KMS-11 (cell line): ENCODE data around the gene TTC28.

Experiments used
- H2AFZ ChIP-seq: fragments of 200-600 bp; sonication (generic); 2 replicates; pipeline ENCODE4 v1.6.1; 2016; ENCODE audit warnings: antibody characterized with exemption, mixed run types, low read depth
- H3K27ac ChIP-seq: fragments of 200-600 bp; sonication (generic); 2 replicates; pipeline ENCODE4 v1.6.1; 2016; ENCODE audit warnings: mild to moderate bottlenecking, mixed run types
- H3K27me3 ChIP-seq: fragments of 200-600 bp; sonication (generic); 2 replicates; pipeline ENCODE4 v1.6.1; 2017; ENCODE audit warnings: mild to moderate bottlenecking, low read depth, mixed run types, moderate library complexity; ENCODE audit not compliant: insufficient read depth
- H3K36me3 ChIP-seq: fragments of 200-600 bp; sonication (generic); 2 replicates; pipeline ENCODE4 v1.6.1; 2017; ENCODE audit warnings: mild to moderate bottlenecking, mixed run types; ENCODE audit not compliant: insufficient read depth
- H3K4me1 ChIP-seq: fragments of 200-600 bp; sonication (generic); 2 replicates; pipeline ENCODE4 v1.6.1; 2016; ENCODE audit warnings: mild to moderate bottlenecking, low read depth, mixed run types; ENCODE audit not compliant: poor library complexity, severe bottlenecking
- H3K4me2 ChIP-seq: fragments of 200-600 bp; sonication (generic); 2 replicates; pipeline ENCODE4 v1.7.0; 2016; ENCODE audit warnings: mild to moderate bottlenecking, mixed run types
- H3K4me3 ChIP-seq: fragments of 200-600 bp; sonication (generic); IDR thresholded peaks from 2 replicates; pipeline ENCODE4 v1.6.1; 2017; ENCODE audit warnings: low read depth, low read length, mixed read lengths; ENCODE audit not compliant: insufficient read depth
- H3K79me2 ChIP-seq: fragments of 200-600 bp; sonication (generic); 2 replicates; pipeline ENCODE4 v1.6.1; 2016; ENCODE audit warnings: low read depth, mixed run types; ENCODE audit not compliant: insufficient read depth
- H3K9ac ChIP-seq: fragments of 200-600 bp; sonication (generic); 2 replicates; pipeline ENCODE4 v1.6.1; 2016; ENCODE audit warnings: mild to moderate bottlenecking, mixed run types
- H4K20me1 ChIP-seq: fragments of 200-600 bp; sonication (generic); 2 replicates; pipeline ENCODE4 v1.6.1; 2016; ENCODE audit warnings: mild to moderate bottlenecking, mixed run types; ENCODE audit not compliant: insufficient read depth
- CTCF ChIP-seq: fragments of 200-600 bp; sonication (generic); conservative IDR thresholded peaks from 2 replicates; pipeline ENCODE4 v1.6.1; 2017; ENCODE audit warnings: low read depth, mild to moderate bottlenecking, antibody characterized with exemption, low read length, moderate library complexity, mixed read lengths

Gene TTC28

GRCh38 chr22:28031383-28031922 lies 648.2 kb downstream of the TTC28 start:
- Histone ChIP-seq H3K36me3 (no peaks in the 10 kb centered on the region), H3K4me1 (no peaks in the 10 kb centered on the region), H3K4me2 (no peak overlapping the region), H3K79me2 (no peaks in the 10 kb centered on the region), H2AFZ (no peak overlapping the region), H3K27ac (no peak overlapping the region), H3K4me3 (no peak overlapping the region), H4K20me1 (no peaks in the 10 kb centered on the region), H3K9ac (no peak overlapping the region), H3K27me3 (no peaks in the 10 kb centered on the region)
- TF ChIP-seq CTCF, result no peak

- TF ChIP-seq CTCF, result no peak
- Histone ChIP-seq H2AFZ (no peak overlapping the region), H3K36me3 (no peaks in the 10 kb centered on the region), H3K27ac (no peak overlapping the region), H3K27me3 (no peaks in the 10 kb centered on the region), H3K9ac (no peak overlapping the region), H3K4me2 (no peak overlapping the region), H3K79me2 (no peaks in the 10 kb centered on the region), H3K4me3 (no peak overlapping the region), H3K4me1 (no peaks in the 10 kb centered on the region), H4K20me1 (no peaks in the 10 kb centered on the region)
Measured at GRCh38 chr22:28030473-28030872, 649.2 kb downstream of the TTC28 start.

GRCh38 chr22:28029956-28030355 lies 649.7 kb downstream of the TTC28 start:
- Histone ChIP-seq H3K4me1 (no peaks in the 10 kb centered on the region), H4K20me1 (no peaks in the 10 kb centered on the region), H3K27ac (no peak overlapping the region), H3K27me3 (no peaks in the 10 kb centered on the region), H3K9ac (no peak overlapping the region), H3K4me3 (no peak overlapping the region), H3K4me2 (no peak overlapping the region), H3K79me2 (no peaks in the 10 kb centered on the region), H2AFZ (no peak overlapping the region), H3K36me3 (no peaks in the 10 kb centered on the region)
- TF ChIP-seq CTCF, result no peak

GRCh38 chr22:28029201-28029948 lies 650.3 kb downstream of the TTC28 start:
- no peak overlapping the region for H2AFZ ChIP-seq
- no peak overlapping the region for H3K4me3 ChIP-seq
- H4K20me1 ChIP-seq, result no peaks in the 10 kb centered on the region
- H3K36me3 ChIP-seq, result no peaks in the 10 kb centered on the region
- H3K4me1 ChIP-seq, result no peaks in the 10 kb centered on the region
- H3K9ac ChIP-seq, result no peak overlapping the region
- H3K79me2 ChIP-seq, result no peaks in the 10 kb centered on the region
- no peaks in the 10 kb centered on the region for H3K27me3 ChIP-seq
- no peak overlapping the region for H3K27ac ChIP-seq
- no peak overlapping the region for H3K4me2 ChIP-seq
- TF ChIP-seq CTCF, result no peak
